ENCODE results near the gene PLAA.

The PLAA gene

GRCh38 chr9:26971721-26972120 is 24.7 kb upstream of the PLAA start:
- no peak overlapping the region for H3K4me3 ChIP-seq (ENCODE audit: low read length)
- no peak for TF ChIP-seq CTCF (conservative IDR thresholded peaks at IDR 0.05; ENCODE audit: low read length)
- DNase-seq (ENCODE audit: low read depth): no peak

GRCh38 chr9:26956860-26957233 is 9.8 kb upstream of the PLAA start:
- TF ChIP-seq CTCF (conservative IDR thresholded peaks at IDR 0.05; ENCODE audit: low read length): no peak
- H3K4me3 ChIP-seq (ENCODE audit: low read length): peak overlapping the region; percentile 86
- DNase-seq (ENCODE audit: low read depth): no peak

GRCh38 chr9:26955921-26956859 is 9.1 kb upstream of the PLAA start, which contains the start of gene IFT74:
Gene IFT74 (plus strand): TSS chr9:26956412. CDS start chr9:26961968, 5,556 bp downstream.
- peak within 1 kb of the TSS; percentile 86 for H3K4me3 ChIP-seq (ENCODE audit: low read length)
- no peak for TF ChIP-seq CTCF (conservative IDR thresholded peaks at IDR 0.05; ENCODE audit: low read length)
- DNase-seq (ENCODE audit: low read depth): peak; percentile 98

- no peak for TF ChIP-seq CTCF (conservative IDR thresholded peaks at IDR 0.05; ENCODE audit: low read length)
- peak overlapping the region; percentile 86 for H3K4me3 ChIP-seq (ENCODE audit: low read length)
- DNase-seq (ENCODE audit: low read depth): peak; percentile 20
Observed at GRCh38 chr9:26955222-26955903, 8.3 kb upstream of the PLAA start.

GRCh38 chr9:26954050-26954508 is 7.0 kb upstream of the PLAA start:
- DNase-seq (ENCODE audit: low read depth): no peak
- H3K4me3 ChIP-seq (ENCODE audit: low read length): no peak overlapping the region
- TF ChIP-seq CTCF (conservative IDR thresholded peaks at IDR 0.05; ENCODE audit: low read length): no peak

- H3K4me3 ChIP-seq (ENCODE audit: low read length): no peak overlapping the region
- no peak for DNase-seq (ENCODE audit: low read depth)
- TF ChIP-seq CTCF (conservative IDR thresholded peaks at IDR 0.05; ENCODE audit: low read length): no peak
Observed at GRCh38 chr9:26951794-26952193, 4.8 kb upstream of the PLAA start.
